GM18909 (cell line): ENCODE data around the gene UBQLN4.

Experiments used
- ATAC-seq: cut with Tn5 transposase; IDR thresholded peaks from one replicate; pipeline ENCODE4 v1.9.1; 2021; ENCODE audit warnings: mild to moderate bottlenecking; ENCODE audit not compliant: unreplicated experiment, poor library complexity

UBQLN4 gene

DNA sequence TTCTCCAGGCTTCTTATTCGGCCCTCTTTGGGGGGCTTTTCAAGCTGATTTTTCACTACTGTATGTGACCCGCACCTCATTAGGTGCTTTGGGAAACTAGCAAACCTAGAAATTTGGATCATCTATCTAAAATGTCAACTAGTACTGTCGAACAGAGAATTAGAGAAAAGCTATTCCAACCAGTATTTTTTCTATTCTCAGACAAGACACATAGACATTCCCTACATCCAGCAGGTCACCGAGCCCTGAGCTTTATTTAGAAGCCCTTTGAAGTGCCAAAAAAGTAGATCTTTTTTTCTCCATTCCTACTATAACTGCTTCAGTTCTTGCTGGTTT lies 32.5 kb downstream of the UBQLN4 start:
- no peak for ATAC-seq

GRCh38 chr1:156020293-156021092 lies 33.1 kb downstream of the UBQLN4 start, which contains the start of gene SSR2:
SSR2 (minus strand) TSS chr1:156020951; CDS start chr1:156020167, 784 bp downstream.
- peak; percentile 94 for ATAC-seq

GRCh38 chr1:156019946-156020292 lies 33.7 kb downstream of the UBQLN4 start:
- ATAC-seq = no peak

- ATAC-seq = no peak
These were observed 38.8 kb downstream of the UBQLN4 start for GRCh38 chr1:156014829-156015228.

DNA sequence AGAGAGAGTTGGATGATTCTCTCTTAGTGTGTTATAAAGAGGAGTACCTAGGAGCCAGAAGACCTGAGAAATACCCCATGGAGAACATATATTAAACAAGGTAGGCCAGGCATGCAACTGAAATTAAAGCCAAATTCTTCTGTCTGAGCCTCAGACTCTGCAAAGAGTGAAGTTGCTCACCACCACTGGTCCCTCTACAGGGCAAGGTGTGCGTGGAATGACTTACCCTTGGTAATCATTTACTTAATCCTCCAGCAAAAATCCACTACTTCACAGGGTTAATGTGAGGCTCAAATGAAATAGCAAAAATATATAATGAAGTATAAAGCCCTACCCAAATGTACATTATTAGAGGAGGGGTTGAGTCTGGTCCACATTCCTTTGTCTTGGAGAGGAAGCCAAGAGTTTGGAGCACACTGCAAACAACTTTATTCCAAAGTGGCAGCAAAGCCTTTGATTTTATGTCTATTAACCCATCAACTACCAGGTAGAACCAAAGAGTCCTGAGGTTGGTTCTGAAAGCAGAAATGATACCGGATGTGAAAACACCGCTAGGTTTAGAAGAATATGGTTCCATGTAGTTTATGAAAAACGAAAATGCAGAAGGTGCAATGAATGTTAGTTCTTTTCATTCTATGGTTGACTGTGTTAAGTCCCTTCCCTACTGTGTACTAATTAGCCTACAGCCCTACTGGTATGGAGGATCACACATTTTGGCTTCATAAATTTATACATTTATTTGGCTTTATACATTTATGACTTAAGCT lies 41.4 kb downstream of the UBQLN4 start:
- peak; percentile 80 for ATAC-seq

DNA sequence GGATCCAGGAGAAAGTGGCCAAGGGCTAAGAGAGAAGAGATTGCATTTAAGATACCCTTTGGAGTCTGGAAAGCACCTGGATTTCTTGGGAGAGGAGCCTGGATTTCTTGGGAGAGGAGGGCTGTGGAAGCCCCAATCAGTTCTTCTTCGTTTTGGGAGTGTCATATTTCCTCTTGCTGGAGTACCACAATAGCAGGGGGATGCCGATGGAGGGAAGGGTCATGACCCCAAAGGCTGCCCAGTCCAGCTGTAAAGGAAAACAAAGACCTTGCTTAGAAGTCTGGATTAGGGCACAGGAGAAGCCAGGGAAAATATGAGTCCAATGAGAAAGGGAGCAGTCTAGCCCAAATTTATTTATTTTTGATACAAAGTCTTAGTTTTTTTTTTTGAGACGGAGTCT lies 44.2 kb downstream of the UBQLN4 start:
- ATAC-seq = no peak

DNA sequence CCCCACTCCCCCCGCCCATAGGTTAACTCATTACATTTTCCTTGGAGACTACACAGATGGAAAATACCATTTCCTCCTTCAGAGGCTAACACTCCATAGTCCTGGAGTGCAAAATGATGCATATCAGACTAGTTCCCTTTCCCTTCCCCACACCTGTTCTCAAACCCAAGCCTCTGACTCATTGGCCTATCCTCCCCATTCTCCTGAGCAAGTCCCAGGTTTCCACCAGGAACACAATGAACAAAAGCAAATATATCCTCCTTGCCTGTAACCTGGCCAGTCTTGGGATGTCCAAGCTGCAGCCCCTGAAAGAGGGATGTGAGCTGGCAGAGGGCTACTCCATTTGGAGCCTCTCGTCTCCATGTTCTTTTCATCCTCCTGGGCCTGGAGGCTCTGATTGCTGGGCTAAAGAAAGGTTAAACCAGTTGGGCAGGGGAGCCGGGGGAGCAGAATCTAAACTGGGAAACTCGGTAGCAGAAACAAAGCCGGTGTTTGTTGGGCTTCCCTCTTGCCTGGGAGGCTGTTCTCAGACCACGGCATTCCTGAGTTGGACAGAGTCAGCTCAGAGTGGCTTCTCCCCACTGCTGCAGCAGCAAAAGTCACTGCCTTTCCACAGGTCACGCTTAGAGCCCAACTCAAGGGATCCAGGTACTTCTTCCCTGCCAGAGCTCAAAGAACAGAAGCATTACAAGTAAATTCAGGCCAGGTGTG lies 46.8 kb downstream of the UBQLN4 start:
- no peak for ATAC-seq

- ATAC-seq = no peak
These were observed 48.6 kb downstream of the UBQLN4 start for GRCh38 chr1:156004843-156005584.

DNA sequence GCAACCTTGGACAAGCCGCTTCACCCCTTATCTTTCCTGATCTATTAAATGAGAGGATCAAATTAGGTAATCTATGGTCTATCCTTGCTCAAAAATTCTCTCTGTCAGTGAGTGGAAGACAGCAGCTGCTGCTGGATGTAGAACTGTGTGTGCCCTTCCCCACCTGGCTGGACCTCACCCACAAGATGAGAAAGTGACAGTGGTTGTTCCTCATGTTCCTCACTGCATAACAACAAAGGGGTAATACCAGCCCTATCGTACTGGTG lies 49.7 kb downstream of the UBQLN4 start:
- ATAC-seq = no peak

- ATAC-seq = no peak
These were observed 51.2 kb downstream of the UBQLN4 start for GRCh38 chr1:156002188-156002911.

- no peak for ATAC-seq
These were observed 51.9 kb downstream of the UBQLN4 start for GRCh38 chr1:156001662-156002171.

DNA sequence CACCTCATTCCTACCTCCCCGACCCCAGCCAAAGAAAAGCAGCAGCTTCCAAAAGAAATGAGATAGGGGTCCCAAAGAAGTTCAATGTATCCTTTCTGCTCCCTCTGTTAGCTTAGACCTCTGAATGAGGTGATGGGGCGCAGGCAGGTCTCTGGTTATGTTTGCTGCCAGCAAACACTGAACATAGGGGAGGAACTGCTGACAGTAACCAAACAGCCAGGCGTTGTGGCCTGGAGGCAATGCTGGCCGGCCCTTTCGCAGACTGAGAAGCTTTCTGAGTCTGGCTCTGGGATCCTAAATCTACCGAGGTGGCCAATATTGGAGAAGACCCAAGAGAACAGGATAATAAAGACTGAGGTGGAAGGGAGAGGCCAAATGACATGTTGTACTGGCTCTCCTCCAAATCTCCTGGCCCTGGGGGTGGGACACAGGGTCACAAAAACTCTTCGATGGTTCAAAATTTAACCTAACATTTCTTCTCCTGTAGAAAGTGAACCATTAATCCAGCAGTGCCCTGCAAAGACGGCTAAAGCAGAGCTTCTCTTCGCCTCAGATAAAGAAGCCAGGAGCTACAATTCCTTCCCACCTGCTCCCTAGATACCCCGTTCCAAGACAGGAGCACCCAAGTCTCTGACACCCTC lies 52.5 kb downstream of the UBQLN4 start:
- ATAC-seq = no peak

DNA sequence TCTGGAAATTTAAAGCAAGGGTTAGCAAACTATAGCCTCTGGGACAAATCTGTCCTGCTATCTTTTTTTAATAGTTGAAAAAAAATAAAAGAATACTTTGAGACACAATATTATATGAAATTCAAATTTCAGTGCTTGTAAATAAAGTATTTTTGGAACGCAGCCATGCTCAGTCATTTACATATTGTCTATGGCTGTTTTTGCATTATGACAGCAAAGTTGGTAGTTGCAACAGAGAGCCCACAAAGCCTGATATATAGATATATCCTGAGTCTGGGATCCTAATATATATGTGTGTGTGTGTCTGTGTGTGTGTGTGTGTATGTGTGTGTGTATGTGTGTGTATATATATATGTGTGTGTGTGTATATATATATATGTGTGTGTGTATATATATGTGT lies 53.6 kb downstream of the UBQLN4 start:
- ATAC-seq = no peak

DNA sequence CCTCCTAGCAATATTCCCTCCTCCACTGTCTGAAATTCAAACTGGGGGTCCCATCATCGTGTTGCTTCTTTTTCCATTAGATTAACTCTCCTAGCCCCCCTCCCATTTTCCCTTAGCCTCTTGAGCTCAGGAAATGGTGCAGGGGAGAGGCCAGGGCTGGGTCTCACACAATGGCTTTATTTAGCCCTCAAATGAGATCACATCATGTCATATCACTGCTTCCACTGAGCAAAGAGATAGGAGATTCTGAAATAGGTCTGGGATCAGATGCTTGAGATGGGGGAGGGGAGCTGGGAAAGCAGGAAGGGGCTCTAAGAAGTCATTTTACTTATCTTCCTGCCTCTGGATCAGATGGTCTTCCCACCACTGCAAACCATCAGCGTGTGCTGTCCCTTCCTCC lies 57.4 kb downstream of the UBQLN4 start:
- ATAC-seq = no peak

DNA sequence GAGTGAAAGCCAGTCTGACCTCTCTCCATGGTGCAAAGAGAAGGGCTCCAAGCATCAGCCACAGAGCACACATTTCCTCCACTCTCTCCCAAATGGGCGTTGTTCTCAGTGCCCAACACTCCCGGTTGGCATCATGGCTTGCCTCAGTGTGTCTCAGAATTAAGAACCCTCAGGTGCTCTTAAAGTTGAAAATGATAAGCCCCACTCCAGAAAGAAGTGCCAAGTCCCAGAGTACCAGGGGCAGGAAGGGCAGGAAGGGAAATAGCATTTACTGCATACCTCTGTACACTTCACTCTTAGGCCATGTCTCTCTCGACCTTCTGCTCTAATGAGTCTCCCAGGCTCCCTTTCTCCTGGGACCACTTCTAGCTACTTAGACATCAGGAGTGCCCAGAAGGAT lies 60.0 kb downstream of the UBQLN4 start:
- ATAC-seq = no peak

DNA sequence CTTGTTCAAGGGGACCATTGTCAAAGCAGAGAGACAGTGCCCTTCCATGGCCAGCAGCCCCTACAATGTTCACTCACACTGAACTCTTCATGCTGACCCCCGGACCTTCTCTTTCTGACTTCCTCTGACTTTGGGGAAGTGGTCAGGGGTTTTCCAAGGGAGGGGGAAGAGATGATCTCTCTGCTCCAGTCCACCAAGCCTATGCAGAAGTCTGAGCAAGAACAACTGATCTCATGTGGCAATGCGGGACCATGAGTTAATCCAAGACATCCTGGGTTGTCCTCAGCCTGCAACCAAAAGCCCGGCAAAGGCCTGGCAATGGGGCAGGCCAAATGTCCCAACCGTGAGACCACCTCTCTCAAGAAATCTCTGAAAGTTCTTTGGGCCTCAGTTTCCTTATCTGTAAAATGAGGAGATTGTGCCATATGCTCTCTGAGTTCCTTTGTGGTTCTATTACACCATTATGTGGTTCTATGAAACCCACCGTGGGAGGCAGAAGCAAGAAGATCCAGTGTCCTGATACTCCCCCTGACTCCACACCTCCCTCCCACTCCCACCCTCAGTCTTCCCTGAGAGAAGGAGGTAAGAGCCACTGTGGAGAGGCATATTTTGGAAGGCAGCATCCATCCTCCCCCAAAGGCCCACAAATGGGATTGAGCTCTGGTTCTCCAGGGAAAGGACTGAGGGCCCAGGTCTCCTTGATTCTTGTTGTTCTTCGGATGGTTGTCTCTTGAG lies 63.4 kb downstream of the UBQLN4 start:
- ATAC-seq = no peak

- no peak for ATAC-seq
These were observed 64.2 kb downstream of the UBQLN4 start for GRCh38 chr1:155989242-155990004.
